Measurements from ENCODE around the gene ELFN1. TPM values are rescaled to one million over a fixed set of nuclear protein-coding genes. Genes with fewer than 3 reads are reported as not detected.

Gene ELFN1
- total and polyA plus RNA-seq, 10 of the 15 experiments (the other 5 are each of a cell fraction or from before 2014, with no cell fraction given), result 0.04 TPM; not detected in 9

DNA sequence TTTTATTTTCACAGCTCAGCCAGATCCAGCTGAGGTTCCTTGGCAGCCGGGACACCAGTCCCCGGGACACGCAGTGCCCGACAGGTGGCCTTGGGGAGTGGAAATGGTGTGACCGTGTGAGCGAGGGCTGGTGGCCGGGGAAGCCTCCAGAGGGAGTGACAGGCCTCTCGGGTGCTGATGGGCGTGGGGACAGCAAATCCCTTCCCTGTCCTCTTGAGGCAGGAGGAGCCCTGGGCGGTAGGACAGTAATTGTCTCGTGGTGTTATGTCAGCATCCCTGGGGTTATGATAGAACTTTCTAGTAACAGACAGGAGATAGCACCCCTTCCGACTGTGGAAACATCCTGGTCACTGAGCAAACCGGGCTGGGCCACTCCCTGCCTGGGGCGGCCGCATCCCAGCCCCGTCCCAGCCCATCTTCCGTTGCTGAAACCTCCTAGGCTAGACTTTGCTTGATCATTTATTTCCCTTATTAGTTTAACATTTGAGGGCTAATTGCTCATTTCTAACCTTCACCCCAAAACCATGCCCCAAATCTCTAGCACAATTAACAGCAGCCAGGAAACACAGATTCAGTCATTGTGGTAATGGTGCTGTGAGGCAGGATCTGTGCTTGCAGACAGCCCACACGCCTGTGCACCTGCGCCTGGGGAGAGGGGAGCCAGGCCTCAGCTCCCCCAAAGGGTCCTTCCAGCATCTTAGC is 63.3 kb downstream of the ELFN1 start (continued):
- no peak for TF ChIP-seq HDGF (IDR thresholded peaks at IDR 0.05)
- no peak for TF ChIP-seq NRF1 (conservative IDR thresholded peaks at IDR 0.05; ENCODE audit: low read depth, low read length)
- TF ChIP-seq SUZ12 (IDR thresholded peaks at IDR 0.05; ENCODE audit: unreplicated experiment), result no peak
- TF ChIP-seq RBBP5 (conservative IDR thresholded peaks at IDR 0.05), result no peak
- no peak for TF ChIP-seq POLR2A (IDR thresholded peaks at IDR 0.05; ENCODE audit: low read depth, low read length)
- TF ChIP-seq, protein P1, sequence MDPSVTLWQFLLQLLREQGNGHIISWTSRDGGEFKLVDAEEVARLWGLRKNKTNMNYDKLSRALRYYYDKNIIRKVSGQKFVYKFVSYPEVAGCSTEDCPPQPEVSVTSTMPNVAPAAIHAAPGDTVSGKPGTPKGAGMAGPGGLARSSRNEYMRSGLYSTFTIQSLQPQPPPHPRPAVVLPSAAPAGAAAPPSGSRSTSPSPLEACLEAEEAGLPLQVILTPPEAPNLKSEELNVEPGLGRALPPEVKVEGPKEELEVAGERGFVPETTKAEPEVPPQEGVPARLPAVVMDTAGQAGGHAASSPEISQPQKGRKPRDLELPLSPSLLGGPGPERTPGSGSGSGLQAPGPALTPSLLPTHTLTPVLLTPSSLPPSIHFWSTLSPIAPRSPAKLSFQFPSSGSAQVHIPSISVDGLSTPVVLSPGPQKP (IDR thresholded peaks at IDR 0.05; ENCODE audit: low read depth, low read length), result no peak
- TF ChIP-seq, protein P2, sequence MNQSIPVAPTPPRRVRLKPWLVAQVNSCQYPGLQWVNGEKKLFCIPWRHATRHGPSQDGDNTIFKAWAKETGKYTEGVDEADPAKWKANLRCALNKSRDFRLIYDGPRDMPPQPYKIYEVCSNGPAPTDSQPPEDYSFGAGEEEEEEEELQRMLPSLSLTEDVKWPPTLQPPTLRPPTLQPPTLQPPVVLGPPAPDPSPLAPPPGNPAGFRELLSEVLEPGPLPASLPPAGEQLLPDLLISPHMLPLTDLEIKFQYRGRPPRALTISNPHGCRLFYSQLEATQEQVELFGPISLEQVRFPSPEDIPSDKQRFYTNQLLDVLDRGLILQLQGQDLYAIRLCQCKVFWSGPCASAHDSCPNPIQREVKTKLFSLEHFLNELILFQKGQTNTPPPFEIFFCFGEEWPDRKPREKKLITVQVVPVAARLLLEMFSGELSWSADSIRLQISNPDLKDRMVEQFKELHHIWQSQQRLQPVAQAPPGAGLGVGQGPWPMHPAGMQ (IDR thresholded peaks at IDR 0.05; ENCODE audit: borderline replicate concordance), result no peak

DNA sequence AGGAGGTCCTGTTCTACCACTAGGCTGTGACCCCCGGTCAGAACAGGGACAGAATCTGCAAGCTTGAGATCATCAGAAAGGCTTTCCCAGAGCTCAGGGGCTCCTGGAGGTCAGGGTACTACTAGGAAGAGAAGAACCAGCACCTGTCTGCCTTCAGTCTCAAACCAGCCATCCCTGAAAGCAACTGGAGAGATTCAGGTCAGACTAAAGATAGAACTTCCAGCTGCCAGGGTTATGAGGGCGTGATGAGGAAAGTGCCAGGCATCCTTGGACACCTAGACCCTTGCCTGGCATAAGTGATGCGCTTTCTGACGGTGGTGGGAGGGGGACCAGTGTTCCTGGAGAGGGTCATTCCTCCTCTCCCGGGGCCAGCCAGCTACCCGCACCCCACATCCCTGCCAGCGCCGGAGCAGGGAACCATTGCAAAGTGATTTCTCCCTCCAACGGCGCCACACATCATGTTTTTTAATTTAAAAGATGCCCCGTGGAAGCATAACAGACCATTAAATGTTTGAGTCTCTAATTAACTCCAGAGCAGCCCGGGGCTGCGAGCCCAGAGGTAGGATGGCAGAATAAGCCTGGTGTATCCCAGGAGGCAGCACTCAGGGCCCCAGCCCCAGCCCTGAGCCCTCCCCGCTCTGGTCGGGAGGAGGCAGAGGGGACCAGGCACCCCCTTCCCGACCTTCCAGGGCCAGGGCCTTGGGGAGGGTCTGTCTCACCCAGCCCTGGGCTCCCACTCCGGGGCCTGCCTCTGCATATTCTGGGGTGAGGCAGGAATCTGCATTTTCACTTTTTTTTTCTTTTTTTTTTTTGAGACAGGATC is 64.0 kb downstream of the ELFN1 start:
- no peak overlapping the region for H3K4me2 ChIP-seq (ENCODE audit: control insufficient read depth, insufficient read depth)
- no peaks in the 10 kb centered on the region; the same call in 2 of the 3 replicates for H3K9me3 ChIP-seq (replicated peaks; ENCODE audit: control insufficient read depth, insufficient read depth, low read length)
- H3K9ac ChIP-seq (ENCODE audit: control insufficient read depth, insufficient read depth, low read length), result no peak overlapping the region
- H4K20me1 ChIP-seq (ENCODE audit: control insufficient read depth, insufficient read depth), result no peaks in the 10 kb centered on the region; the same call in 1 of the 2 replicates
- no peak overlapping the region for H2AFZ ChIP-seq (ENCODE audit: control insufficient read depth, low read depth, low read length)
- no peaks in the 10 kb centered on the region for H3K4me1 ChIP-seq (ENCODE audit: control insufficient read depth, insufficient read depth, low read length)
- no peak overlapping the region for H3K4me3 ChIP-seq
- CTCF ChIA-PET, result no interaction called here
- intact Hi-C loops (cut with micrococcal nuclease; ENCODE audit: unreplicated experiment) (no loop called here), in situ Hi-C loops (cut with MboI) (no loop called here)
- no peaks in the 10 kb centered on the region for H3K36me3 ChIP-seq (ENCODE audit: control insufficient read depth in 2 of 2, insufficient read depth in 2 of 2, low read length in 1 of 2)
- no TSS peak for BruUV-seq (replicated peaks)
- FAIRE-seq (no peak), ATAC-seq (no peak), DNase-seq (ENCODE audit: low read depth, low spot score) (no peak)
- SMC1A ChIA-PET (ENCODE audit: uncharacterized antibody, unreplicated experiment), result no interaction called here
- WGBS (ENCODE audit: insufficient coverage, insufficient replicate concordance, low lambda C conversion rate, missing lambda C conversion rate), result 73% methylated on average over 17 of the region's 17 CpGs
- POLR2A ChIA-PET, result no interaction called here
- no peaks in the 10 kb centered on the region; a peak in 2 of 4 replicates for H3K27me3 ChIP-seq (replicated peaks in 1 of 2; ENCODE audit: control insufficient read depth in 2 of 2, insufficient read depth in 2 of 2, low read length in 1 of 2)
- H3K27ac ChIP-seq (ENCODE audit: control insufficient read depth, insufficient read depth), result no peak overlapping the region
- H3K79me2 ChIP-seq (ENCODE audit: control insufficient read depth, insufficient read depth, low read length), result no peaks in the 10 kb centered on the region
- RAD21 ChIA-PET (ENCODE audit: unreplicated experiment), result no interaction called here
- TF ChIP-seq RCOR1 (conservative IDR thresholded peaks at IDR 0.05; ENCODE audit: low read depth, low read length) (no peak), NR2C2 (IDR thresholded peaks at IDR 0.05; ENCODE audit: borderline replicate concordance, control insufficient read depth, insufficient read length, low read depth) (no peak), GABPA (IDR thresholded peaks at IDR 0.05; ENCODE audit: low read depth) (no peak), DPF2 (IDR thresholded peaks at IDR 0.05) (no peak), NFIC (IDR thresholded peaks at IDR 0.05; ENCODE audit: low read depth, low read length) (no peak), ATF7 (IDR thresholded peaks at IDR 0.05; ENCODE audit: low read depth) (no peak), YY1 (IDR thresholded peaks at IDR 0.05; ENCODE audit: low read depth, low read length) (no peak)
- TF ChIP-seq, protein P3, sequence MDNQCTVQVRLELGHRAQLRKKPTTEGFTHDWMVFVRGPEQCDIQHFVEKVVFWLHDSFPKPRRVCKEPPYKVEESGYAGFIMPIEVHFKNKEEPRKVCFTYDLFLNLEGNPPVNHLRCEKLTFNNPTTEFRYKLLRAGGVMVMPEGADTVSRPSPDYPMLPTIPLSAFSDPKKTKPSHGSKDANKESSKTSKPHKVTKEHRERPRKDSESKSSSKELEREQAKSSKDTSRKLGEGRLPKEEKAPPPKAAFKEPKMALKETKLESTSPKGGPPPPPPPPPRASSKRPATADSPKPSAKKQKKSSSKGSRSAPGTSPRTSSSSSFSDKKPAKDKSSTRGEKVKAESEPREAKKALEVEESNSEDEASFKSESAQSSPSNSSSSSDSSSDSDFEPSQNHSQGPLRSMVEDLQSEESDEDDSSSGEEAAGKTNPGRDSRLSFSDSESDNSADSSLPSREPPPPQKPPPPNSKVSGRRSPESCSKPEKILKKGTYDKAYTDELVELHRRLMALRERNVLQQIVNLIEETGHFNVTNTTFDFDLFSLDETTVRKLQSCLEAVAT (IDR thresholded peaks at IDR 0.05), result no peak
- TF ChIP-seq, protein P4, sequence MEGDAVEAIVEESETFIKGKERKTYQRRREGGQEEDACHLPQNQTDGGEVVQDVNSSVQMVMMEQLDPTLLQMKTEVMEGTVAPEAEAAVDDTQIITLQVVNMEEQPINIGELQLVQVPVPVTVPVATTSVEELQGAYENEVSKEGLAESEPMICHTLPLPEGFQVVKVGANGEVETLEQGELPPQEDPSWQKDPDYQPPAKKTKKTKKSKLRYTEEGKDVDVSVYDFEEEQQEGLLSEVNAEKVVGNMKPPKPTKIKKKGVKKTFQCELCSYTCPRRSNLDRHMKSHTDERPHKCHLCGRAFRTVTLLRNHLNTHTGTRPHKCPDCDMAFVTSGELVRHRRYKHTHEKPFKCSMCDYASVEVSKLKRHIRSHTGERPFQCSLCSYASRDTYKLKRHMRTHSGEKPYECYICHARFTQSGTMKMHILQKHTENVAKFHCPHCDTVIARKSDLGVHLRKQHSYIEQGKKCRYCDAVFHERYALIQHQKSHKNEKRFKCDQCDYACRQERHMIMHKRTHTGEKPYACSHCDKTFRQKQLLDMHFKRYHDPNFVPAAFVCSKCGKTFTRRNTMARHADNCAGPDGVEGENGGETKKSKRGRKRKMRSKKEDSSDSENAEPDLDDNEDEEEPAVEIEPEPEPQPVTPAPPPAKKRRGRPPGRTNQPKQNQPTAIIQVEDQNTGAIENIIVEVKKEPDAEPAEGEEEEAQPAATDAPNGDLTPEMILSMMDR (IDR thresholded peaks at IDR 0.05 in 2 of 3, conservative IDR thresholded peaks at IDR 0.05 in 1 of 3; ENCODE audit: control insufficient read depth in 2 of 3, extremely low read depth in 1 of 3, insufficient read depth in 1 of 3, low read depth in 3 of 3, low read length in 3 of 3), result no peak

Data from GM12878 (cell line).